Endothelial cell of umbilical vein (primary cell): ENCODE measurements around the gene PDXDC1. TPM values are rescaled to one million over a fixed set of nuclear protein-coding genes. Genes with fewer than 3 reads are reported as not detected.
"Not testable (repeated sequence)": the region's sequence is repeated elsewhere in the genome, so short reads cannot be mapped to it uniquely, and the experiment has no call there.

ENCODE experiments used
- BruUV-seq: library from RNA; stranded (reverse); fragments of 400-500 nt; replicated peaks from 2 replicates; lab custom pipeline; 2021; lab: Mats Ljungman, UMichigan
- CTCF ChIA-PET: fragments of 300-600, 350-600 bp; sonication (Branson Sonifier 250); formaldehyde crosslinking; loops from one replicate; lab custom pipeline; 2021; ENCODE audit warnings: antibody characterized with exemption, inconsistent platforms; lab: Charles Lee
- POLR2A ChIA-PET: fragments of 300-600, 350-600 bp; sonication (Branson Sonifier 250); formaldehyde crosslinking; loops from one replicate; lab custom pipeline; 2021; ENCODE audit warnings: antibody characterized with exemption, inconsistent platforms; lab: Charles Lee
- DNase-seq: peaks from one replicate; pipeline ENCODE4 v3.0.0-alpha.2; 2011; ENCODE audit warnings: low read depth, low spot score
- FAIRE-seq: peaks from 2 replicates; lab custom pipeline; 2011; peaks lifted over from hg19 to GRCh38; lab: Jason Lieb, UNC
- H2AFZ ChIP-seq: 2 replicates; pipeline ENCODE4 v1.6.0; 2012; ENCODE audit warnings: low read depth, low read length, control low read depth, inconsistent platforms
- H3K27ac ChIP-seq: 2 replicates; pipeline ENCODE4 v1.5.1; 2011; ENCODE audit warnings: low read depth, mild to moderate bottlenecking, control low read depth, low read length, moderate library complexity; ENCODE audit not compliant: insufficient read depth
- H3K27me3 ChIP-seq, 2 experiments: 2 replicates each; pipeline versions ENCODE4 v1.6.0 to v1.6.1; 2011; ENCODE audit warnings: low read length in 2 of 2, mixed read lengths in 1 of 2; ENCODE audit not compliant: control insufficient read depth in 2 of 2, insufficient read depth in 2 of 2
- H3K36me3 ChIP-seq, 2 experiments: 2 replicates in 1 of 2; 3 replicates in 1 of 2; pipeline ENCODE4 v1.5.1; 2011; ENCODE audit warnings: low read length in 2 of 2, mild to moderate bottlenecking in 1 of 2, moderate library complexity in 1 of 2; ENCODE audit not compliant: control insufficient read depth in 2 of 2, insufficient read depth in 2 of 2; ENCODE audit errors: extremely low read depth in 1 of 2
- H3K4me1 ChIP-seq: 3 replicates; pipeline ENCODE4 v1.5.1; 2011; ENCODE audit warnings: mild to moderate bottlenecking, low read length; ENCODE audit not compliant: control insufficient read depth, insufficient read depth; ENCODE audit errors: extremely low read depth
- H3K4me2 ChIP-seq: 2 replicates; pipeline ENCODE4 v1.6.1; 2011; ENCODE audit warnings: low read length, control low read depth, mixed read lengths; ENCODE audit not compliant: insufficient read depth
- H3K4me3 ChIP-seq, 3 experiments: fragments of 200-600 bp in 1 of 3; sonication (generic), shearing (Covaris generic) in 1 of 3; replicated peaks in 1 of 3; 2 replicates each; pipeline ENCODE4 v1.5.1; 2011 to 2016; ENCODE audit warnings: control low read depth in 3 of 3, low read length in 3 of 3, mild to moderate bottlenecking in 2 of 3, inconsistent platforms in 1 of 3, low read depth in 1 of 3, moderate library complexity in 1 of 3; ENCODE audit not compliant: insufficient read depth in 1 of 3
- H3K79me2 ChIP-seq: 2 replicates; pipeline ENCODE4 v1.6.0; 2012; ENCODE audit warnings: low read length, inconsistent platforms; ENCODE audit not compliant: control insufficient read depth, insufficient read depth
- H3K9ac ChIP-seq: replicated peaks from 2 replicates; pipeline ENCODE3; 2011; ENCODE audit warnings: low read length, control low read depth; ENCODE audit not compliant: insufficient read depth; ENCODE audit errors: extremely low read depth
- H3K9me1 ChIP-seq: replicated peaks from 3 replicates; pipeline ENCODE4 v1.6.0; 2011; ENCODE audit warnings: mild to moderate bottlenecking, low read length; ENCODE audit not compliant: control insufficient read depth, insufficient read depth; ENCODE audit errors: extremely low read depth
- H3K9me3 ChIP-seq: replicated peaks from 2 replicates; pipeline ENCODE4 v1.5.1; 2012; ENCODE audit warnings: low read length, inconsistent platforms; ENCODE audit not compliant: control insufficient read depth, insufficient read depth
- H4K20me1 ChIP-seq: replicated peaks from 2 replicates; pipeline ENCODE3; 2011; ENCODE audit warnings: mild to moderate bottlenecking, low read length; ENCODE audit not compliant: control insufficient read depth, insufficient read depth; ENCODE audit errors: extremely low read depth
- POLR2A ChIP-seq: IDR thresholded peaks from 2 replicates; pipeline ENCODE4 v1.6.1; 2012; ENCODE audit warnings: low read depth, mild to moderate bottlenecking, control low read depth, low read length
- POLR2AphosphoS5 ChIP-seq: IDR thresholded peaks from 2 replicates; pipeline ENCODE4 v1.6.1; 2012; ENCODE audit warnings: low read depth, mild to moderate bottlenecking, control low read depth, low read length, moderate library complexity; ENCODE audit not compliant: insufficient read depth
- dilution Hi-C: fragments of 300-500 bp; cut with MboI; formaldehyde crosslinking; loops from one replicate; pipeline ENCODE4 v1.15.0; 2019; ENCODE audit warnings: low sequenced_read_pairs; ENCODE audit not compliant: extremely low pct_ligation_motif_present
- intact Hi-C: fragments of 100-400 bp; cut with micrococcal nuclease; formaldehyde crosslinking; loops from one replicate; pipeline ENCODE4 v1.10.0; 2022
- polyA plus RNA-seq, 4 experiments: library from polyadenylated mRNA; depleted of rRNA in 3 of 4; stranded (reverse) in 3 of 4; unstranded in 1 of 4; fragments of >200 nt; gene quantifications; 2 replicates each; pipeline versions ENCODE4 v1.2.1 to v1.2.3, GENCODE V29; 2011 to 2012; ENCODE audit warnings: missing spikeins in 1 of 4
- total RNA-seq: library from RNA; stranded (reverse); gene quantifications from 2 replicates; pipeline ENCODE4 v1.2.3, GENCODE V29; 2021

PDXDC1 gene
- total and polyA plus RNA-seq, 2 donors (not counting 3 experiments of a cell fraction or from before 2014, with no cell fraction given), result 44.6 to 78.9 TPM

- H2AFZ ChIP-seq, POLR2A ChIA-PET, dilution Hi-C loops, CTCF ChIA-PET, H4K20me1 ChIP-seq, H3K9me3 ChIP-seq, FAIRE-seq, DNase-seq, H3K27me3 ChIP-seq, H3K4me1 ChIP-seq, intact Hi-C loops, H3K36me3 ChIP-seq, H3K9me1 ChIP-seq: not testable (repeated sequence)
- Histone ChIP-seq H3K79me2 (peaks cover 15% of the 10 kb centered on the region), H3K4me2 (peak overlapping the region; percentile 63), H3K27ac (peak overlapping the region; percentile 68), H3K4me3 (peak overlapping the region; percentile 40 to 84 (median 66)), H3K9ac (peak overlapping the region; percentile 93)
- BruUV-seq, result TSS peak; percentile 76
Measured at GRCh38 chr16:15093571-15093954, 118.7 kb downstream of the PDXDC1 start.

GRCh38 chr16:15093955-15094827 lies 119.4 kb downstream of the PDXDC1 start, which contains the start of gene RRN3:
Gene RRN3 (minus strand): TSS chr16:15094272. CDS start chr16:15094233, 39 bp downstream.
- TF ChIP-seq POLR2AphosphoS5 (peak; percentile 93), POLR2A (peak; percentile 91)
- Histone ChIP-seq H3K4me2 (peak within 1 kb of the TSS; percentile 75), H2AFZ (peak within 1 kb of the TSS; percentile 90), H3K27ac (peak within 1 kb of the TSS; percentile 68), H3K4me3 (peak within 1 kb of the TSS; percentile 40 to 84 (median 66)), H3K79me2 (peaks cover 15% of the 10 kb centered on the region), H3K9ac (peak within 1 kb of the TSS; percentile 93)
- H4K20me1 ChIP-seq, H3K9me3 ChIP-seq, FAIRE-seq, intact Hi-C loops, H3K4me1 ChIP-seq, H3K27me3 ChIP-seq, POLR2A ChIA-PET, H3K9me1 ChIP-seq, H3K36me3 ChIP-seq, dilution Hi-C loops: not testable (repeated sequence)
- BruUV-seq, result TSS peak; percentile 91
- DNase-seq, result peak; percentile 94
- CTCF ChIA-PET, result interaction anchor here (0.7 kb wide), 1 partner anchor 38 kb away, joined by 3 read pairs; the partner anchor contains the start of gene NTAN1

GRCh38 chr16:15096583-15096972 lies 121.8 kb downstream of the PDXDC1 start:
- BruUV-seq, POLR2A ChIA-PET, H4K20me1 ChIP-seq, H3K9ac ChIP-seq, H3K4me3 ChIP-seq, H3K9me3 ChIP-seq, intact Hi-C loops, dilution Hi-C loops, FAIRE-seq, DNase-seq, H3K27ac ChIP-seq, CTCF ChIA-PET, H3K9me1 ChIP-seq, H3K4me1 ChIP-seq, H2AFZ ChIP-seq, H3K27me3 ChIP-seq, H3K36me3 ChIP-seq, H3K4me2 ChIP-seq: not testable (repeated sequence)
- H3K79me2 ChIP-seq, result peaks cover 15% of the 10 kb centered on the region
